Fibroblast of lung (primary cell): ENCODE data around the gene MBD5.

Experiments
- CTCF ChIP-seq, 2 donors: IDR thresholded peaks in 1 of 2; conservative IDR thresholded peaks in 1 of 2; 1 replicate in 1 of 2; 2 replicates in 1 of 2; pipeline ENCODE4 v1.5.1; 2011 to 2012; ENCODE audit warnings: low read length in 2 of 2, control low read depth in 1 of 2, inconsistent platforms in 1 of 2, low read depth in 1 of 2, mild to moderate bottlenecking in 1 of 2
- EZH2 ChIP-seq: IDR thresholded peaks from 2 replicates; pipeline ENCODE4 v1.5.1; 2012; ENCODE audit warnings: low read length, control low read depth, mild to moderate bottlenecking; ENCODE audit errors: missing control alignments

- TF ChIP-seq CTCF (conservative IDR thresholded peaks at IDR 0.05 in 1 of 2, IDR thresholded peaks at IDR 0.05 in 1 of 2; ENCODE audit: low read depth in 1 of 2, low read length in 2 of 2) (no peak), EZH2 (no peak)
Observed at GRCh38 chr2:148108385-148108784, 87.5 kb downstream of the MBD5 start.
